HL-60 (cell line): ENCODE data around the gene DTD1.

Source experiments
- TF ChIP-seq, protein P1 (sequence below): IDR thresholded peaks from one replicate; pipeline ENCODE4 v1.5.1; 2011; ENCODE audit warnings: low read length, control low read depth, inconsistent platforms; ENCODE audit not compliant: insufficient read depth
- TF ChIP-seq, protein P2 (sequence below): IDR thresholded peaks from 2 replicates; pipeline ENCODE4 v1.6.1; 2012; ENCODE audit warnings: low read depth; ENCODE audit not compliant: insufficient replicate concordance

DNA sequence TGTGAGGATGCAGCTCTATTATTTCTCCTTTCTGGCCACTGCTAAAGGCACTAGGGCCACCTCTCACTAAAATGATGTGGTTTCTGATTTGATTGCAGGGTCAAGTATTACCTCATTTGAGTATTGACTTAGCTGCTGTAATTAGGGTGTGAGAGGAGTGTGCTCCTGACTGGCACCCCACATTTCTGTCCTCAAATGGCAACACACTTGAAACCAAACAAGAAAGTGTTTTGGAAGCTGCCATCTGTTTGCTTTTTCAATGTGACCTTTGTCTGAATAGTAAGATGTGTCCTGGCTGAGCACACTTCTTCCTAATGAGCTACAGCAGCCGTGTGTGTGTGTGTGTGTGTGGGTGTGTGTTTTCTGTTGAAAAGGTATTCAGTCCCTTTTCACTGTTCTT lies 162.9 kb downstream of the DTD1 start:
- TF ChIP-seq, protein P1, sequence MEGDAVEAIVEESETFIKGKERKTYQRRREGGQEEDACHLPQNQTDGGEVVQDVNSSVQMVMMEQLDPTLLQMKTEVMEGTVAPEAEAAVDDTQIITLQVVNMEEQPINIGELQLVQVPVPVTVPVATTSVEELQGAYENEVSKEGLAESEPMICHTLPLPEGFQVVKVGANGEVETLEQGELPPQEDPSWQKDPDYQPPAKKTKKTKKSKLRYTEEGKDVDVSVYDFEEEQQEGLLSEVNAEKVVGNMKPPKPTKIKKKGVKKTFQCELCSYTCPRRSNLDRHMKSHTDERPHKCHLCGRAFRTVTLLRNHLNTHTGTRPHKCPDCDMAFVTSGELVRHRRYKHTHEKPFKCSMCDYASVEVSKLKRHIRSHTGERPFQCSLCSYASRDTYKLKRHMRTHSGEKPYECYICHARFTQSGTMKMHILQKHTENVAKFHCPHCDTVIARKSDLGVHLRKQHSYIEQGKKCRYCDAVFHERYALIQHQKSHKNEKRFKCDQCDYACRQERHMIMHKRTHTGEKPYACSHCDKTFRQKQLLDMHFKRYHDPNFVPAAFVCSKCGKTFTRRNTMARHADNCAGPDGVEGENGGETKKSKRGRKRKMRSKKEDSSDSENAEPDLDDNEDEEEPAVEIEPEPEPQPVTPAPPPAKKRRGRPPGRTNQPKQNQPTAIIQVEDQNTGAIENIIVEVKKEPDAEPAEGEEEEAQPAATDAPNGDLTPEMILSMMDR: no peak
- TF ChIP-seq, protein P2, sequence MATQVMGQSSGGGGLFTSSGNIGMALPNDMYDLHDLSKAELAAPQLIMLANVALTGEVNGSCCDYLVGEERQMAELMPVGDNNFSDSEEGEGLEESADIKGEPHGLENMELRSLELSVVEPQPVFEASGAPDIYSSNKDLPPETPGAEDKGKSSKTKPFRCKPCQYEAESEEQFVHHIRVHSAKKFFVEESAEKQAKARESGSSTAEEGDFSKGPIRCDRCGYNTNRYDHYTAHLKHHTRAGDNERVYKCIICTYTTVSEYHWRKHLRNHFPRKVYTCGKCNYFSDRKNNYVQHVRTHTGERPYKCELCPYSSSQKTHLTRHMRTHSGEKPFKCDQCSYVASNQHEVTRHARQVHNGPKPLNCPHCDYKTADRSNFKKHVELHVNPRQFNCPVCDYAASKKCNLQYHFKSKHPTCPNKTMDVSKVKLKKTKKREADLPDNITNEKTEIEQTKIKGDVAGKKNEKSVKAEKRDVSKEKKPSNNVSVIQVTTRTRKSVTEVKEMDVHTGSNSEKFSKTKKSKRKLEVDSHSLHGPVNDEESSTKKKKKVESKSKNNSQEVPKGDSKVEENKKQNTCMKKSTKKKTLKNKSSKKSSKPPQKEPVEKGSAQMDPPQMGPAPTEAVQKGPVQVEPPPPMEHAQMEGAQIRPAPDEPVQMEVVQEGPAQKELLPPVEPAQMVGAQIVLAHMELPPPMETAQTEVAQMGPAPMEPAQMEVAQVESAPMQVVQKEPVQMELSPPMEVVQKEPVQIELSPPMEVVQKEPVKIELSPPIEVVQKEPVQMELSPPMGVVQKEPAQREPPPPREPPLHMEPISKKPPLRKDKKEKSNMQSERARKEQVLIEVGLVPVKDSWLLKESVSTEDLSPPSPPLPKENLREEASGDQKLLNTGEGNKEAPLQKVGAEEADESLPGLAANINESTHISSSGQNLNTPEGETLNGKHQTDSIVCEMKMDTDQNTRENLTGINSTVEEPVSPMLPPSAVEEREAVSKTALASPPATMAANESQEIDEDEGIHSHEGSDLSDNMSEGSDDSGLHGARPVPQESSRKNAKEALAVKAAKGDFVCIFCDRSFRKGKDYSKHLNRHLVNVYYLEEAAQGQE: no peak
